ENCODE data around the gene TMED4.

DNA sequence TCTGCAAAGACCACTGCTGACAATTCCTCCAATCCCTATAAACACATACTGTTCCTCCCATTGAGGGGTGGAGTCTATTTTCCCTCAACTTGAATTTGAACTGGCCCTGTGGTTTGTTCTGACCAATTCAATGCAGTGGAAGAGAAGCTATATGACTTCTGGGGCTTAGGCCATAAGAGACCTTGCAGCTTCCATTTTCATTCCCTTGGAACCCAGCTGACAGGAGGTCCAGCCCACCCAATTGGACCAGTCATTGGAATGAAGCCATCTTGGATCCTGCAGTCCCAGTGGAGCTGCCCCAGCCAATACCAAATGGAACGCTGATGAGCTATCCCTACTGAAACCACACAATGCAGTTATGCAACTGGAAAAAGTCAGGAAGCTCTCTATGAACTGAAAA, 8.9 kb upstream of the TMED4 start:
- TF ChIP-seq, protein P1, sequence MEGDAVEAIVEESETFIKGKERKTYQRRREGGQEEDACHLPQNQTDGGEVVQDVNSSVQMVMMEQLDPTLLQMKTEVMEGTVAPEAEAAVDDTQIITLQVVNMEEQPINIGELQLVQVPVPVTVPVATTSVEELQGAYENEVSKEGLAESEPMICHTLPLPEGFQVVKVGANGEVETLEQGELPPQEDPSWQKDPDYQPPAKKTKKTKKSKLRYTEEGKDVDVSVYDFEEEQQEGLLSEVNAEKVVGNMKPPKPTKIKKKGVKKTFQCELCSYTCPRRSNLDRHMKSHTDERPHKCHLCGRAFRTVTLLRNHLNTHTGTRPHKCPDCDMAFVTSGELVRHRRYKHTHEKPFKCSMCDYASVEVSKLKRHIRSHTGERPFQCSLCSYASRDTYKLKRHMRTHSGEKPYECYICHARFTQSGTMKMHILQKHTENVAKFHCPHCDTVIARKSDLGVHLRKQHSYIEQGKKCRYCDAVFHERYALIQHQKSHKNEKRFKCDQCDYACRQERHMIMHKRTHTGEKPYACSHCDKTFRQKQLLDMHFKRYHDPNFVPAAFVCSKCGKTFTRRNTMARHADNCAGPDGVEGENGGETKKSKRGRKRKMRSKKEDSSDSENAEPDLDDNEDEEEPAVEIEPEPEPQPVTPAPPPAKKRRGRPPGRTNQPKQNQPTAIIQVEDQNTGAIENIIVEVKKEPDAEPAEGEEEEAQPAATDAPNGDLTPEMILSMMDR (IDR thresholded peaks at IDR 0.05), result no peak
- no peak for TF ChIP-seq POLR2A (IDR thresholded peaks at IDR 0.05)
